Astrocyte (in vitro differentiated cells and primary cell): Measurements from ENCODE around the gene ADAMTS10.

Experiments
- EZH2 ChIP-seq: IDR thresholded peaks from 2 replicates; pipeline ENCODE4 v1.6.1; 2012; ENCODE audit warnings: mild to moderate bottlenecking, low read length, inconsistent platforms; ENCODE audit not compliant: insufficient read depth
- TF ChIP-seq, protein P1 (sequence below): IDR thresholded peaks from 2 replicates; pipeline ENCODE4 v1.5.1; 2011; ENCODE audit warnings: low read depth, mild to moderate bottlenecking, inconsistent platforms, low read length, moderate library complexity; ENCODE audit not compliant: insufficient read depth

DNA sequence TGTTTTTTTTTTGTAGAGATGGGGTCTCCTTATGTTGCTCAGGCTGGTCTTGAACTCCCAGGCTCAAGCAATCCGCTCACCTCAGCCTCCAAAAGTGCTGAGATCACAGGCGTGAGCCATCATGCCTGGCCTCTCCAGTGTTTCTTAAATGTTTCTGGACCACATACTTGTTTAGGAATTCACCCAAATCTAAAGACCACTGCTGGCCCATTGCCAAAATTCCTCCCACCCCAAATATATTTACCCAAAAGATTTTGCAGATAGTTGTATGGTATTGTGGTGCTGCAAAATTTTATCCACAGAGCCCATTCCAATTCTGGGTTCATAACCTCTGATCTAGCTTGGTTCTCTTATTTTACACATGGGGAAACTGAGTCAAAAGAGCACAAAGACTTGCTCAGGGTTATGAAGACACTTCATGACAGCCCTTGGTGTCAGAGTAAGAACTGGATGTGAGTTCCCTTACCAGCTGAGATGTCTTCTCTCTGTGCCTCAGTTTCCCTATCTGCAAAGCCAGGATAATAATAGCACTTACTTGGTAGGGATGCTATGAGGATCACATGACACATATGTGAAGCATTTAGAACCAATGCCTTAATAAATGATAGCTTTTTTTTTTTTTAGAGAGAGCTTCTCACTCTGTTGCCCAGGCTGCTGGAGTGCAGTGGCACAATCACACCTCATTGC lies 30.8 kb upstream of the ADAMTS10 start:
- TF ChIP-seq, protein P1, sequence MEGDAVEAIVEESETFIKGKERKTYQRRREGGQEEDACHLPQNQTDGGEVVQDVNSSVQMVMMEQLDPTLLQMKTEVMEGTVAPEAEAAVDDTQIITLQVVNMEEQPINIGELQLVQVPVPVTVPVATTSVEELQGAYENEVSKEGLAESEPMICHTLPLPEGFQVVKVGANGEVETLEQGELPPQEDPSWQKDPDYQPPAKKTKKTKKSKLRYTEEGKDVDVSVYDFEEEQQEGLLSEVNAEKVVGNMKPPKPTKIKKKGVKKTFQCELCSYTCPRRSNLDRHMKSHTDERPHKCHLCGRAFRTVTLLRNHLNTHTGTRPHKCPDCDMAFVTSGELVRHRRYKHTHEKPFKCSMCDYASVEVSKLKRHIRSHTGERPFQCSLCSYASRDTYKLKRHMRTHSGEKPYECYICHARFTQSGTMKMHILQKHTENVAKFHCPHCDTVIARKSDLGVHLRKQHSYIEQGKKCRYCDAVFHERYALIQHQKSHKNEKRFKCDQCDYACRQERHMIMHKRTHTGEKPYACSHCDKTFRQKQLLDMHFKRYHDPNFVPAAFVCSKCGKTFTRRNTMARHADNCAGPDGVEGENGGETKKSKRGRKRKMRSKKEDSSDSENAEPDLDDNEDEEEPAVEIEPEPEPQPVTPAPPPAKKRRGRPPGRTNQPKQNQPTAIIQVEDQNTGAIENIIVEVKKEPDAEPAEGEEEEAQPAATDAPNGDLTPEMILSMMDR = no peak
- TF ChIP-seq EZH2 = no peak
